IMR-90 (cell line): Measurements from ENCODE around the gene PRKN. TPM values are rescaled to one million over a fixed set of nuclear protein-coding genes. Genes with fewer than 3 reads are reported as not detected.

Experiments
- ATAC-seq: fragments of 200-7000 bp; cut with Tn5 transposase; 2 replicates; pipeline ENCODE4 v1.9.1; 2020; ENCODE audit warnings: low read depth, mild to moderate bottlenecking, moderate library complexity
- BruUV-seq: library from RNA; stranded (reverse); fragments of 400-500 nt; replicated peaks from 2 replicates; lab custom pipeline; 2021; lab: Mats Ljungman, UMichigan
- CTCF ChIA-PET: fragments of 300-600 bp; formaldehyde crosslinking; extraction: SDS; loops from one replicate; lab custom pipeline; 2021; ENCODE audit warnings: antibody characterized with exemption; lab: Yijun Ruan, JAX
- POLR2A ChIA-PET: fragments of 300-600 bp; sonication (Branson Sonifier 250); formaldehyde crosslinking; loops from one replicate; lab custom pipeline; 2022; ENCODE audit warnings: antibody characterized with exemption; ENCODE audit not compliant: unreplicated experiment; lab: Charles Lee
- DNase-seq: peaks from one replicate; pipeline ENCODE4 v3.0.0; 2013
- H2AFZ ChIP-seq: replicated peaks from 2 replicates; pipeline ENCODE3; 2013; ENCODE audit warnings: low read length, mild to moderate bottlenecking; ENCODE audit not compliant: poor library complexity
- H2AK5ac ChIP-seq: 2 replicates; pipeline ENCODE4 v1.6.1; 2013; ENCODE audit warnings: low read depth, low read length, inconsistent platforms
- H2AK9ac ChIP-seq: replicated peaks from 2 replicates; pipeline ENCODE3; 2013; ENCODE audit warnings: mild to moderate bottlenecking, low read depth, low read length, moderate library complexity; ENCODE audit not compliant: poor library complexity
- H2BK120ac ChIP-seq: 2 replicates; pipeline ENCODE4 v1.6.1; 2013; ENCODE audit warnings: low read depth, low read length, inconsistent platforms
- H2BK15ac ChIP-seq: 3 replicates; pipeline ENCODE4 v1.6.1; 2013; ENCODE audit warnings: low read depth, low read length, inconsistent platforms
- H2BK20ac ChIP-seq: 2 replicates; pipeline ENCODE4 v1.6.1; 2013; ENCODE audit warnings: low read depth, mild to moderate bottlenecking, inconsistent platforms, low read length, moderate library complexity
- H2BK5ac ChIP-seq: 2 replicates; pipeline ENCODE4 v1.6.1; 2013; ENCODE audit warnings: mild to moderate bottlenecking, low read depth, low read length, inconsistent platforms; ENCODE audit not compliant: poor library complexity, severe bottlenecking
- H3K14ac ChIP-seq: replicated peaks from 2 replicates; pipeline ENCODE4 v1.6.1; 2013; ENCODE audit warnings: low read depth, low read length, inconsistent platforms
- H3K18ac ChIP-seq: 2 replicates; pipeline ENCODE4 v1.6.1; 2013; ENCODE audit warnings: low read depth, low read length, control low read depth
- H3K23ac ChIP-seq: 2 replicates; pipeline ENCODE4 v1.6.1; 2013; ENCODE audit warnings: low read depth, low read length, inconsistent platforms
- H3K27ac ChIP-seq: 2 replicates; pipeline ENCODE4 v1.5.1; 2013; ENCODE audit warnings: mild to moderate bottlenecking, control low read depth, low read length; ENCODE audit not compliant: insufficient read depth
- H3K27me3 ChIP-seq: 2 replicates; pipeline ENCODE4 v1.6.1; 2013; ENCODE audit warnings: low read length; ENCODE audit not compliant: control insufficient read depth, insufficient read depth
- H3K36me3 ChIP-seq: 2 replicates; pipeline ENCODE4 v1.6.1; 2013; ENCODE audit warnings: low read length, mixed read lengths; ENCODE audit not compliant: control insufficient read depth, insufficient read depth
- H3K4ac ChIP-seq: 2 replicates; pipeline ENCODE4 v1.6.1; 2013; ENCODE audit warnings: low read depth, low read length, inconsistent platforms
- H3K4me1 ChIP-seq: 2 replicates; pipeline ENCODE4 v1.6.1; 2013; ENCODE audit warnings: low read length, mixed read lengths; ENCODE audit not compliant: control insufficient read depth, insufficient read depth
- H3K4me2 ChIP-seq: 2 replicates; pipeline ENCODE4 v1.6.1; 2013; ENCODE audit warnings: low read depth, mild to moderate bottlenecking, control low read depth, low read length, moderate library complexity
- H3K4me3 ChIP-seq: 2 replicates; pipeline ENCODE4 v1.5.1; 2013; ENCODE audit warnings: low read depth, mild to moderate bottlenecking, control low read depth, low read length, moderate library complexity; ENCODE audit not compliant: insufficient read depth
- H3K56ac ChIP-seq: 2 replicates; pipeline ENCODE4 v1.6.1; 2013; ENCODE audit warnings: low read length, inconsistent platforms; ENCODE audit not compliant: insufficient read depth; ENCODE audit errors: extremely low read depth
- H3K79me1 ChIP-seq, 2 experiments: 2 replicates each; pipeline ENCODE4 v1.6.1; 2013; ENCODE audit warnings: low read length in 2 of 2, inconsistent platforms in 1 of 2, low read depth in 1 of 2
- H3K9ac ChIP-seq: 2 replicates; pipeline ENCODE4 v1.6.1; 2013; ENCODE audit warnings: low read depth, low read length, control low read depth
- H3K9me1 ChIP-seq: 2 replicates; pipeline ENCODE4 v1.6.1; 2013; ENCODE audit warnings: low read length, inconsistent platforms; ENCODE audit not compliant: insufficient read depth
- H3K9me3 ChIP-seq: 2 replicates; pipeline ENCODE4 v1.6.1; 2013; ENCODE audit warnings: low read length; ENCODE audit not compliant: control insufficient read depth, insufficient read depth
- H4K20me1 ChIP-seq: 2 replicates; pipeline ENCODE4 v1.6.1; 2013; ENCODE audit warnings: low read length, inconsistent platforms; ENCODE audit not compliant: insufficient read depth
- H4K5ac ChIP-seq: 2 replicates; pipeline ENCODE4 v1.6.1; 2013; ENCODE audit warnings: mild to moderate bottlenecking, low read depth, low read length, control low read depth
- H4K8ac ChIP-seq, 2 experiments: 2 replicates each; pipeline ENCODE4 v1.6.1; 2013; ENCODE audit warnings: low read depth in 2 of 2, low read length in 2 of 2, control low read depth in 1 of 2, inconsistent platforms in 1 of 2
- H4K91ac ChIP-seq: 2 replicates; pipeline ENCODE4 v1.6.1; 2013; ENCODE audit warnings: low read depth, low read length, inconsistent platforms; ENCODE audit not compliant: insufficient read depth
- BHLHE40 ChIP-seq: fragments of 150-350 bp; IDR thresholded peaks from 2 replicates; pipeline ENCODE4 v1.6.1; 2016; ENCODE audit warnings: mild to moderate bottlenecking, low read depth, low read length
- CEBPB ChIP-seq: IDR thresholded peaks from 2 replicates; pipeline ENCODE4 v1.6.1; 2012; ENCODE audit warnings: low read depth, low read length, improper control_type of control experiment
- CHD1 ChIP-seq: IDR thresholded peaks from 2 replicates; pipeline ENCODE4 v1.6.1; 2012; ENCODE audit warnings: low read depth, low read length, improper control_type of control experiment
- CTCF ChIP-seq: conservative IDR thresholded peaks from 2 replicates; pipeline ENCODE4 v1.5.1; 2012; ENCODE audit warnings: mild to moderate bottlenecking, low read depth, low read length, improper control_type of control experiment
- ELK1 ChIP-seq: fragments of 150-350 bp; IDR thresholded peaks from 2 replicates; pipeline ENCODE4 v1.6.1; 2016; ENCODE audit warnings: low read depth, mild to moderate bottlenecking, low read length, moderate library complexity, borderline replicate concordance
- FOS ChIP-seq: fragments of 150-350 bp; IDR thresholded peaks from 2 replicates; pipeline ENCODE4 v1.6.1; 2016; ENCODE audit warnings: low read depth, low read length
- MAFK ChIP-seq: IDR thresholded peaks from 2 replicates; pipeline ENCODE4 v1.6.1; 2012; ENCODE audit warnings: low read depth, low read length, improper control_type of control experiment
- MAZ ChIP-seq: IDR thresholded peaks from 2 replicates; pipeline ENCODE4 v1.6.1; 2012; ENCODE audit warnings: low read depth, mild to moderate bottlenecking, low read length, improper control_type of control experiment, moderate library complexity, borderline replicate concordance
- MXI1 ChIP-seq: IDR thresholded peaks from 2 replicates; pipeline ENCODE4 v1.6.1; 2012; ENCODE audit warnings: low read depth, mild to moderate bottlenecking, low read length, moderate library complexity, borderline replicate concordance
- NFE2L2 ChIP-seq: fragments of 150-350 bp; IDR thresholded peaks from 2 replicates; pipeline ENCODE4 v1.6.1; 2016; ENCODE audit warnings: low read depth, mild to moderate bottlenecking, low read length
- POLR2A ChIP-seq: IDR thresholded peaks from 2 replicates; pipeline ENCODE4 v1.6.1; 2012; ENCODE audit warnings: mild to moderate bottlenecking, low read depth, low read length
- RAD21 ChIP-seq: IDR thresholded peaks from 2 replicates; pipeline ENCODE4 v1.6.1; 2012; ENCODE audit warnings: low read length, improper control_type of control experiment
- RCOR1 ChIP-seq: IDR thresholded peaks from 2 replicates; pipeline ENCODE4 v1.6.1; 2012; ENCODE audit warnings: mild to moderate bottlenecking, low read length, improper control_type of control experiment; ENCODE audit not compliant: insufficient replicate concordance
- RFX5 ChIP-seq: IDR thresholded peaks from 2 replicates; pipeline ENCODE4 v1.8.0; 2012; ENCODE audit warnings: low read depth, mild to moderate bottlenecking, low read length, moderate library complexity
- SMC3 ChIP-seq: fragments of 150-350 bp; IDR thresholded peaks from 2 replicates; pipeline ENCODE4 v1.6.1; 2016; ENCODE audit warnings: low read depth, mild to moderate bottlenecking, antibody characterized with exemption, low read length, moderate library complexity
- USF2 ChIP-seq: fragments of 150-350 bp; IDR thresholded peaks from 2 replicates; pipeline ENCODE4 v1.6.1; 2017; ENCODE audit warnings: mild to moderate bottlenecking, antibody characterized with exemption, low read length, low read depth
- WGBS, 2 experiments: methylation state at CpG; one replicate each; pipeline versions ENCODE4 v1.1.5 to v1.1.7; 2013; ENCODE audit warnings: missing lambda C conversion rate in 2 of 2; ENCODE audit not compliant: insufficient read length in 1 of 2; ENCODE audit errors: extremely low coverage in 2 of 2; 5-methylcytosine and 5-hydroxymethylcytosine counted together
- dilution Hi-C: fragments of 300-500 bp; cut with HindIII; formaldehyde crosslinking; loops from one replicate; pipeline ENCODE4 v1.14.3; 2018; ENCODE audit warnings: low sequenced_read_pairs; ENCODE audit not compliant: unreplicated experiment
- in situ Hi-C: fragments of 300-500 bp; cut with MboI; formaldehyde crosslinking; loops from 3 replicates; pipeline ENCODE4 v1.14.3; 2019; ENCODE audit warnings: low sequenced_read_pairs, inconsistent platforms, mixed read lengths
- intact Hi-C: fragments of 100-400 bp; cut with micrococcal nuclease; formaldehyde crosslinking; loops from 2 replicates; pipeline ENCODE4 v1.10.0; 2022
- polyA plus RNA-seq, 3 experiments: library from polyadenylated mRNA; depleted of rRNA; stranded (reverse); fragments of >200 nt; gene quantifications; 2 replicates each; pipeline ENCODE4 v1.2.3, GENCODE V29; 2012; ENCODE audit warnings: low replicate concordance in 1 of 3
- total RNA-seq: library from RNA; depleted of rRNA; stranded (reverse); fragments of >200 nt; gene quantifications from 2 replicates; pipeline ENCODE4 v1.2.3, GENCODE V29; 2012

Gene PRKN
- total and polyA plus RNA-seq, 2 of the 4 experiments (the other 2 are of a cell fraction), result 0.15 to 0.18 TPM

GRCh38 chr6:161686655-161687054 lies 1040.9 kb downstream of the PRKN start:
- no peak overlapping the region for H4K5ac ChIP-seq
- H4K91ac ChIP-seq, result no peak overlapping the region
- dilution Hi-C loops (no loop called here), intact Hi-C loops (no loop called here), in situ Hi-C loops (no loop called here)
- no TSS peak for BruUV-seq
- H3K27me3 ChIP-seq, result no peaks in the 10 kb centered on the region
- H3K79me1 ChIP-seq, result no peaks in the 10 kb centered on the region
- no peak overlapping the region for H3K14ac ChIP-seq
- no peak overlapping the region for H4K8ac ChIP-seq
- no peak for ATAC-seq
- DNase-seq, result no peak
- H2AK5ac ChIP-seq, result no peak overlapping the region
- ChIA-PET POLR2A (no interaction called here), CTCF (no interaction called here)
- H3K18ac ChIP-seq, result no peak overlapping the region
- no peak overlapping the region for H3K4ac ChIP-seq
- no peak overlapping the region for H3K23ac ChIP-seq
- H4K20me1 ChIP-seq, result no peaks in the 10 kb centered on the region
- no peak overlapping the region for H3K4me2 ChIP-seq
- no peak overlapping the region for H3K56ac ChIP-seq
- H3K4me3 ChIP-seq, result no peak overlapping the region
- no peaks in the 10 kb centered on the region for H3K36me3 ChIP-seq
- no peak overlapping the region for H2AFZ ChIP-seq
- no CpG with 5 or more reads among the region's 4 CpGs for WGBS, 2 experiments
- H2BK5ac ChIP-seq, result no peak overlapping the region
- no peak overlapping the region for H3K27ac ChIP-seq
- H2BK20ac ChIP-seq, result no peak overlapping the region
- no peak overlapping the region for H2BK120ac ChIP-seq
- peaks cover 28% of the 10 kb centered on the region for H3K9me3 ChIP-seq
- H3K9ac ChIP-seq, result no peak overlapping the region
- TF ChIP-seq MXI1 (no peak), CTCF (no peak), CEBPB (no peak), RAD21 (no peak), POLR2A (no peak), CHD1 (no peak), RCOR1 (no peak), MAFK (no peak), RFX5 (no peak), ELK1 (no peak), FOS (no peak), MAZ (no peak), BHLHE40 (no peak), SMC3 (no peak), USF2 (no peak), NFE2L2 (no peak)
- H2BK15ac ChIP-seq, result no peak overlapping the region
- H2AK9ac ChIP-seq, result no peak overlapping the region
- H3K4me1 ChIP-seq, result no peaks in the 10 kb centered on the region
- H3K9me1 ChIP-seq, result no peaks in the 10 kb centered on the region
